ENCODE measurements around the gene EOLA2. TPM values are rescaled to one million over a fixed set of nuclear protein-coding genes. Genes with fewer than 3 reads are reported as not detected.
"Not testable (repeated sequence)": the region's sequence is repeated elsewhere in the genome, so short reads cannot be mapped to it uniquely, and the experiment has no call there.

The EOLA2 gene
- total RNA-seq, 1 donor from 2014 or later = 118 TPM

- Mint-ChIP-seq H3K36me3 (ENCODE audit: low read depth, unreplicated experiment) (no peaks in the 10 kb centered on the region), H3K4me3 (ENCODE audit: unreplicated experiment) (no peak overlapping the region), H3K27me3 (ENCODE audit: unreplicated experiment) (no peaks in the 10 kb centered on the region), H3K9me3 (ENCODE audit: unreplicated experiment) (no peaks in the 10 kb centered on the region), H3K27ac (ENCODE audit: unreplicated experiment) (peak overlapping the region; percentile 77), H3K4me1 (ENCODE audit: unreplicated experiment) (peaks cover 9% of the 10 kb centered on the region)
- DNase-seq (ENCODE audit: low spot score) = no peak
- TF ChIP-seq CTCF (IDR thresholded peaks at IDR 0.05; ENCODE audit: unreplicated experiment) = no peak
These were observed 34.2 kb downstream of the EOLA2 start for GRCh38 chrX:149903889-149904748.

- H3K4me3 Mint-ChIP-seq (ENCODE audit: unreplicated experiment) = no peak overlapping the region
- no peaks in the 10 kb centered on the region for H3K4me1 Mint-ChIP-seq (ENCODE audit: unreplicated experiment)
- no peaks in the 10 kb centered on the region for H3K36me3 Mint-ChIP-seq (ENCODE audit: low read depth, unreplicated experiment)
- H3K27me3 Mint-ChIP-seq (ENCODE audit: unreplicated experiment) = peaks cover 2% of the 10 kb centered on the region
- DNase-seq (ENCODE audit: low spot score) = no peak
- H3K9me3 Mint-ChIP-seq (ENCODE audit: unreplicated experiment) = peaks cover 5% of the 10 kb centered on the region
- no peak for TF ChIP-seq CTCF (IDR thresholded peaks at IDR 0.05; ENCODE audit: unreplicated experiment)
- H3K27ac Mint-ChIP-seq (ENCODE audit: unreplicated experiment) = no peak overlapping the region
These were observed 39.7 kb downstream of the EOLA2 start for GRCh38 chrX:149898554-149898953.

- H3K27ac Mint-ChIP-seq (ENCODE audit: unreplicated experiment); H3K4me1 Mint-ChIP-seq (ENCODE audit: unreplicated experiment); H3K27me3 Mint-ChIP-seq (ENCODE audit: unreplicated experiment); DNase-seq (ENCODE audit: low spot score); H3K36me3 Mint-ChIP-seq (ENCODE audit: low read depth, unreplicated experiment); H3K9me3 Mint-ChIP-seq (ENCODE audit: unreplicated experiment); H3K4me3 Mint-ChIP-seq (ENCODE audit: unreplicated experiment): not testable (repeated sequence)
These were observed 47.5 kb downstream of the EOLA2 start for GRCh38 chrX:149890828-149891227.

Other genes with a start within 250 kb of the EOLA2 start
- gene MAGEA11, start 226.4 kb downstream of the EOLA2 start, total RNA-seq (ENCODE audit: unreplicated experiment) = not detected
- 5.5 TPM for gene HSFX1, start 164.4 kb downstream of the EOLA2 start, total RNA-seq (ENCODE audit: unreplicated experiment)
- gene MAGEA9, start 156.6 kb downstream of the EOLA2 start, total RNA-seq (ENCODE audit: unreplicated experiment) = not detected
- not detected for gene MAGEA8, start 57.3 kb downstream of the EOLA2 start, total RNA-seq (ENCODE audit: unreplicated experiment)
- not detected for gene HSFX4, start 8.9 kb downstream of the EOLA2 start, total RNA-seq (ENCODE audit: unreplicated experiment)

All from endothelial cell (in vitro differentiated cells).